NCI-H1694 (cell line): ENCODE results near the gene C2orf15.
"Not testable (repeated sequence)": the region's sequence is repeated elsewhere in the genome, so short reads cannot be mapped to it uniquely, and the experiment has no call there.

Experiments used
- DNase-seq: peaks from one replicate; lab custom pipeline; 2025; lab: John Stamatoyannopoulos, UW

The C2orf15 gene

GRCh38 chr2:99141110-99142108 is at the start of gene C2orf15:
Gene C2orf15 (plus strand): TSS chr2:99141707. CDS start chr2:99150559, 8,852 bp downstream.
- DNase-seq: peak; percentile 87

DNA sequence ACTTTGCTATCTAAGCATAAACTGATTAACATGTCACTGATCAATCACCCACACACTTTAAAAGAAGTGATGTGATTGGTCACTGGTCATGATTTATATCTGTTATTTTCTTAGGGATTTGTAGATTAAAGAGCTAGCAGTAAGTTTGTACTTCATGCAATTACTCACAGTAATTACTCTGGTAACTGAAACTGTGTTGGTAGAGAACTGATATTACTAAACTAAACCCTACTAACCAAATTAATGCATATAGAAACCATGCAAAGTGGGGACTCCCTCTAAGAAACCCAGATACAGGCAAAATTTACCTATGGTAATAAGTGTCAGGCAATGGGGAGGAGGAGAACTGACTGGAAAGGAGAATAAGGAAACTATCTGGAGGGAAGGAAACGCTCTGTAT is 44.8 kb upstream of the C2orf15 start:
- DNase-seq: no peak

DNA sequence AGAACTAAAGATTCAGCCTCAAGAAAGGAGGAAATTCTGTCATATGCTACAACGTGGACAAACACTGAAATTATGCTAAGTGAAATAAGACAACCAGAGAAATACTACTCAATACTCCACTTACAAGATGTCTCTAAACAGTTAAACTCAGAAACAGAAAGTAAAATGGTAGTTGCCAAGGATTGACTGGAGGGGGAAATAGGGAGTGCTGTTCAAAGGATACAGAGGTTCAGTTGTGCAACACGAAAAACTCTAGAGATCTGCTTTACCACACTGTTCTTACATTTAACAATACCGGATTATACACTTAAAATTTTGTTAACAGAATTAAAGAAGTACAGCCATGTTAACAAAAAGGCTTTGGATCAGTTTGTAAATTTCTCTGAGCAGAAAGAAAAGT is 39.8 kb upstream of the C2orf15 start:
- DNase-seq: no peak

- DNase-seq: no peak
These were observed 37.5 kb upstream of the C2orf15 start for GRCh38 chr2:99104006-99104405.

- DNase-seq: no peak
These were observed 34.6 kb upstream of the C2orf15 start for GRCh38 chr2:99106913-99107312.

DNA sequence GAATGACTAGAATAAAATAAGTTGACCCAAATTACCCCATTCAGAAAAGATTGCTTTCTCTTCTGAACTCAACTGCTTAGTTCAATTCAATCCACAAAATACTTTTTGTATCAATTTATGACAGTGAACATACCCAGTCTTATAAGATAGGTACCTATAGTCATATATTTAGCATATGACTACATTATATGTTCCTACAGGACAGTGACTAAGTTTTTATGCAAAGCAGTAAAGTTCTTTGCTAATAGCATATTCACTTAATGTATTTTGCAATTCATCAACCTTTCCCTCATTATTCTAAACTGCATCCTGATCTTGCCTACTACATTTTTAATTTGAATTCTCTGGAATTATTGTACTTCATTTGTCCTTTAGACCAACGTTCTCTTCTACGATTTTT is 30.3 kb upstream of the C2orf15 start:
- no peak for DNase-seq

DNA sequence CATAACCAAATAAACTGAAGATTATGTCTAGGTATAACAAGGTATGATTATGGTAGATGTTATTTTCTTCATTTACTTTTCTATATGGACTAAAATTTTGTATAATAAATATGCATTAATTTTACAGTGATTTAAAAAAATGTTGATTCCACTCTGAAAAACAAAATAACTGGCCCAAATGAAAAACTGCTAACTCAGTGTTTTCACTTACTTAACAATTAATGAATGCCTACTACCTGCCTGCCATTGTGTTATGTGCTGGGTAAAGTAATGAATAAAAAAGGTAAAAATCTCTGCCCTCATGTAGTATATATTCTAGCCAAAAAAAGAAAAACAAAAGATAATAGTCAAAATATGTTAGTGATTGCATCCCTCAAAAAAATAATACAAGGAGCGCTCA is 29.6 kb upstream of the C2orf15 start:
- no peak for DNase-seq

DNA sequence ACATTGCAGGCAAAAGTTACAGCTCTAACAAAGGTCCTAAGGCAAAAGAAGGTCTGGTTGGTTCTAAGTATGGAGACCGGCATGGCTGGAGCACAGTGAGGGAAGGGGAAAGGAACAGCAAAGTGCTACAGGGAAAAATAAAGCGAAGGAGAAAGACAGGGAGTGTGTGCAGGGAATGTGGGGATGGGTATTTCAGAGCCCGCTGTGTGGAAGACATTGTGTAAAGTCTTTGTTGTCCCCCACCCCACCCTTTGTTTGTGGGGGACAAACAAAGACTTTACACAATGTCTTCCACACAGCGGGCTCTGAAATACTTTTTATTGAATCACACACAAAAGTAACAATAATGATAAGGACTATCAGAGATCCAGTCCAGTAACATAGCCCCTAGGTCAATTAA is 28.9 kb upstream of the C2orf15 start:
- DNase-seq: no peak

DNA sequence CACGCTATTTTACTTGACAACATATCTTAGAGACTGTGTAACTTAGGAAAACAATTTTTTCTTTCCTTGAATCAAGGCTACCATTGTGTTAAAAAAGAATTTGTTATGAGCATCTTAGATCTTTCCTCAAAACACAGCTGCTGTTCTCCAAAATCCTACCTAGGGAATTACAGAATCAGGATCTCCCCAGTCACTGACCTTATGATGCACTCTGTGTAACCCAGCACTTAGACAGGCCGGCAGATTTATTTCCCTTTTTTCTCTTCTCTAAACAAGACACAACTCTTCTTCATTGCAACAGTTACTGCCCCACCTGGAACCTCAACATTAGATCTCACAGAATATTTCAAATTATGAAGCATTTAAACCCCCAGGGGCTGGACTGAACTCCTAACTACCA is 13.5 kb upstream of the C2orf15 start:
- DNase-seq: no peak

DNA sequence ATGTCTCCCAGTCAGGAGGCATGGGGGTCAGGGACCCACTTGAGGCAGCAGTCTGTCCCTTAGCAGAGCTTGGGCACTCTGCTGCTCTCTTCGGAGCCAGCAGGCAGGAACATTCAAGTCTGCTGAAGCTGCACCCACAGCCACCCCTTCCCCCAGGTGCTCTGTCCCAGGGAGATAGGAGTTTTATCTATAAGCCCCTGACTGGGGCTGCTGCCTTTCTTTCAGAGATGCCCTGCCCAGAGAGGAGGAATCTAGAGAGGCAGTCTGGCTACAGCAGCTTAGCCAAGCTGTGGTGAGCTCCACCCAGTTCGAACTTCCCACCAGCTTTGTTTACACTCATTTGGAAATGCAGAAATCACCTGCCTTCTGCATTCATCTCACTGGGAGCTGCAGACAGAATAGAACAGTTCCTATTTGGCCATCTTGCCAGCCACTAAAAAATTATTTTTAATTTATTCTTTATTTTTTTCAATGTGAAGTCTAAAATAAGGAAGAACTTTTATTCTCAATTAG is 6.4 kb upstream of the C2orf15 start:
- not testable (repeated sequence) for DNase-seq

GRCh38 chr2:99139003-99139402 is 2.5 kb upstream of the C2orf15 start:
- no peak for DNase-seq

GRCh38 chr2:99140056-99140859 is 1.2 kb upstream of the C2orf15 start:
- peak; percentile 5 for DNase-seq

GRCh38 chr2:99140860-99141109 is 722 bp upstream of the C2orf15 start:
- DNase-seq: no peak

DNA sequence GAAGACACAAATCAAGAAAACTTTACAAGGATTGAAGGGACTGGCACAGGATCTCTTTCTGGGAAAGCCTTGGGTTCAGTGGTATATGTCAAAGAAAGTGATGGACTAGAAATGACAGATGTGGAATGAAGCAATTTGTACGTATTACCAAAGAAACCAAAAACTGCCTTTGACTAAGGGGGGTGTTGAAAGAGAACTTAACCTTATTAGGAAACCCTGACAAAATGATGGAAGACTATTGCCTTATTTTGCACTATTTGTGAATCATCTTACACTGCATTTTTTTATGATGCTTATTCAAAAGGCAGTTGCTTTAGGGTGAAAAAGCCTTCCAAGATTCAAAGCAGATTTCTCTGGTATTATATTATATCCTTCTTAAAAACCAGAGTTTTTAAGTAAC is 9.2 kb downstream of the C2orf15 start:
- no peak for DNase-seq

DNA sequence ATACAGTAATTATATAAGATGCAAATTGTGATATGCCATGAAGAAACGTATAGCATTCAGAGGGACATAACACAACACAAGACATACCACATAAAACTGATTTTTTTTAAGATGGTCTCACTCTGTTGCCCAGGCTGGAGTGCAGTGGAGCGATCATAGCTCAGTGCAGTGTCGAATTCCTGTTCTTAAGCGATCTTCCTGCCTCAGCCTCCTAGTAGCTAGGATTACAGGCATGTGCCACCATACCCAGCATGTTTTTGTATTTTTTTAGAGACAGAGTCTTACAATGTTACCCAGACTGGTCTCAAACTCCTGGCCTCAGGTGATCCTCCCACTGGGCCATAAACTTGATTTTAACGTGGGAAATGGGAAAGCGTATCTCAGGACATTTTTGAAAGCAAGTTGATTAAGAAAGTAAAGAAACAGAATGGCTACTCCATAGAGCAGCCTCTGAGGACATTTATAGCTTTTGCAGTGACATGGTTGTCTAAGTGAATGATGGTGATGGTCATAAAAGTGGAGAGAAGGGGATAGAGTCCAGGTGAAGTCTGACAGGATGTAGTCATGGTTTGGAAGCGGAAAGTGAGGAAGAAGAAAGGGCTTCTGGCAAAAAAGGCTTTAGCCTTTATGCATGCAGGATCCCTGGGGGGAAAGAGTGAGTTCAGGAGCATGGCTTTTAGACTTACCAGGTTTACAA is 10.8 kb downstream of the C2orf15 start:
- no peak for DNase-seq

- no peak for DNase-seq
These were observed 12.6 kb downstream of the C2orf15 start for GRCh38 chr2:99153921-99154604.

- DNase-seq: peak; percentile 84
These were observed 13.4 kb downstream of the C2orf15 start, which contains the start of the genes LIPT1 and TSGA10 for GRCh38 chr2:99154643-99155536. Gene LIPT1 (plus strand): TSS chr2:99154967. CDS start chr2:99161958, 6,991 bp downstream. Gene TSGA10 (minus strand): TSS chr2:99154942. CDS start chr2:99109439, 45,503 bp downstream.

DNA sequence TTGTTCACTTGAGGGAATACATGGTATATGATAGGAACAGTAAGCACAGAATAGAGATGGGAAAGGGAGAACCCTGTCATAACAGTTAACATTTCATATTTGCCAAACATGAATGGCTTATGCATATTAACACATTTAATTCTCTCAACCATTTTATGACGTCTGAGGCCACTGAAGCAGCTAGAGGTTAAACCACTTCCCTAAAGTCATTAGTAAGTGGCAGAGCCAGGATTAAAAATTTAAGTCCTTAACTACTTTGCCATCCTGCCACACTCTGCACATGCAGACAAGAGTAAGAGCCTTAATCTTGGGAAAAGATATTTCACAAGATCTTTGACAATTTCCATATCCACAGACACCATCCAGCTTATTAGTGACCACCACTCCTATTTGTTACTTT is 15.4 kb downstream of the C2orf15 start:
- no peak for DNase-seq

GRCh38 chr2:99158599-99158998 is 17.1 kb downstream of the C2orf15 start:
- no peak for DNase-seq

GRCh38 chr2:99159594-99159993 is 18.1 kb downstream of the C2orf15 start:
- DNase-seq: no peak
